Body of pancreas (tissue), 4 donors: Measurements from ENCODE around the gene ZP2.

Experiments used
- CTCF ChIP-seq, 7 experiments: fragments of 450-650 bp in 4 of 7; fragments of 200-600 bp in 3 of 7; sonication (generic) in 3 of 7; IDR thresholded peaks; one replicate each; pipeline ENCODE4 v1.5.1; 2016 to 2019; ENCODE audit warnings: antibody characterized with exemption in 7 of 7
- POLR2A ChIP-seq, 3 donors: fragments of 450-650 bp; IDR thresholded peaks; one replicate each; pipeline ENCODE4 v1.6.1; 2016; ENCODE audit warnings: antibody characterized with exemption in 3 of 3, mild to moderate bottlenecking in 2 of 3

- TF ChIP-seq CTCF (IDR thresholded peaks at IDR 0.05) (no peak), POLR2A (IDR thresholded peaks at IDR 0.05) (no peak)
Observed at GRCh38 chr16:21203155-21203797, 8.1 kb downstream of the ZP2 start.
